ENCODE results near the gene SRCAP.
A peak's percentile ranks its signal among the peaks of the same experiment; 100 is the strongest.

The SRCAP gene

DNA sequence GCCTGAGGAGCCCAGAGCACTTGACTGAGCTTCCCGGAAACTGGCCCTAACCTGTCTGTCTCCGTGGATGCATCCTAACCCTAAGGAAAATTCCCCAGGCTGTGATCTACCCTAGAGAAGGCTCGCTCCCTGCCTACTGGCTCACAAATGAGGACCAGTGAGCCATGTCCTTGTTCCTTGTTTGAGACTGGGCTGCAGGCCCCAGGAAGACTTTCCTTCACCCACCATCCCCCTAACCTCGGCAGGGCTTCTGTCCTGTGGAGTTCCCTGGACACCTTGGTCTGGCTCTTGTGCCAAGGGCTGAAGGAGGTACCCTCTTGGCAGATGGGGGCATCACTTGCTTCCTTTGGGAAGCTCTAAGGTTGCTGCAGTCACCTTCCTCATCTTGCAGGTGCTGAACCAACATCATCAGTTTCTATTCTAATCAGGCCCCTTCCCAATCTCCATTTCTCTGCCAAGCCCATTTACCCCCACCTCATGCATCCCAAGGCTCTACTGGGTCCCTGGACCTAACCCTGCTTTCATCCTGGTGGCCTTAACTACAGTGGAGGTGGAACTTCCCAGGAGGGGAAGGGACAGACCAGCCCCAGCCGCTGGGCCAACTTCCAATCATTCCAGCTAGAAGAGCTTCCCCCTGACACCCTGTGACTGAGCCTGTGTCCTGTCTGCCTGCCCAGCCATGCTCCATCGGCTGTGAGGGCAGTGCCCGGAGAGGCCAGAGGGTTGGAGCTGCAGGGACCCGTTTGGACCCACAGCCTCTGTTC lies 75.6 kb downstream of the SRCAP start:
- POLR2A ChIA-PET: interaction anchor here (1.0 kb wide), 1 partner anchor 27 kb away, joined by 3 read pairs; the partner anchor contains the start of gene PHKG2

DNA sequence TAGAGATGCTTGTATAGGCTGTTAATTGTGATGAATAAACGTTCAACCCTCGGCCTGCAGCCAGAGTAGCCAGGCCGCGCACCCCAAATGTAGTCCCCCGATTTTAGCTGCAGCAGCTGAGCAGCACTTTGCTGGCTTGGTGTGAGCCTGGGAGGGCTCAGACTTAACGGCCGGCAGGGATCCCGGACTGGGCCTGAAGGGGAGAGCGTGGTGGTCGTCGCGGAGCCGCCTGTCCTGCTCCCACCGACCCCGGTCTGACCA lies 76.1 kb downstream of the SRCAP start:
- TF ChIP-seq, protein P1, sequence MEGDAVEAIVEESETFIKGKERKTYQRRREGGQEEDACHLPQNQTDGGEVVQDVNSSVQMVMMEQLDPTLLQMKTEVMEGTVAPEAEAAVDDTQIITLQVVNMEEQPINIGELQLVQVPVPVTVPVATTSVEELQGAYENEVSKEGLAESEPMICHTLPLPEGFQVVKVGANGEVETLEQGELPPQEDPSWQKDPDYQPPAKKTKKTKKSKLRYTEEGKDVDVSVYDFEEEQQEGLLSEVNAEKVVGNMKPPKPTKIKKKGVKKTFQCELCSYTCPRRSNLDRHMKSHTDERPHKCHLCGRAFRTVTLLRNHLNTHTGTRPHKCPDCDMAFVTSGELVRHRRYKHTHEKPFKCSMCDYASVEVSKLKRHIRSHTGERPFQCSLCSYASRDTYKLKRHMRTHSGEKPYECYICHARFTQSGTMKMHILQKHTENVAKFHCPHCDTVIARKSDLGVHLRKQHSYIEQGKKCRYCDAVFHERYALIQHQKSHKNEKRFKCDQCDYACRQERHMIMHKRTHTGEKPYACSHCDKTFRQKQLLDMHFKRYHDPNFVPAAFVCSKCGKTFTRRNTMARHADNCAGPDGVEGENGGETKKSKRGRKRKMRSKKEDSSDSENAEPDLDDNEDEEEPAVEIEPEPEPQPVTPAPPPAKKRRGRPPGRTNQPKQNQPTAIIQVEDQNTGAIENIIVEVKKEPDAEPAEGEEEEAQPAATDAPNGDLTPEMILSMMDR (IDR thresholded peaks at IDR 0.05; ENCODE audit: control extremely low read depth, extremely low read depth, low read depth, missing control alignments): no peak
- DNase-seq (ENCODE audit: extremely low spot score): no peak
- ChIA-PET POLR2A (interaction anchor here (1.0 kb wide), 1 partner anchor 27 kb away, joined by 3 read pairs; the partner anchor contains the start of gene PHKG2), CTCF (interaction anchor here (1.6 to 1.7 kb wide), 2 partner anchors 11 to 21 kb away, joined by 5 to 6 read pairs; no protein-coding TSS in a partner anchor)

More for the DNA sequence above, 75.6 kb downstream of the SRCAP start:
- TF ChIP-seq, protein P1 (IDR thresholded peaks at IDR 0.05; ENCODE audit: control extremely low read depth, extremely low read depth, low read depth, missing control alignments): no peak
- CTCF ChIA-PET: interaction anchor here (1.0 to 1.7 kb wide), 4 partner anchors 10 to 143 kb away, joined by 3 to 6 read pairs (median 4); no protein-coding TSS in a partner anchor
- no peak for DNase-seq (ENCODE audit: extremely low spot score)

DNA sequence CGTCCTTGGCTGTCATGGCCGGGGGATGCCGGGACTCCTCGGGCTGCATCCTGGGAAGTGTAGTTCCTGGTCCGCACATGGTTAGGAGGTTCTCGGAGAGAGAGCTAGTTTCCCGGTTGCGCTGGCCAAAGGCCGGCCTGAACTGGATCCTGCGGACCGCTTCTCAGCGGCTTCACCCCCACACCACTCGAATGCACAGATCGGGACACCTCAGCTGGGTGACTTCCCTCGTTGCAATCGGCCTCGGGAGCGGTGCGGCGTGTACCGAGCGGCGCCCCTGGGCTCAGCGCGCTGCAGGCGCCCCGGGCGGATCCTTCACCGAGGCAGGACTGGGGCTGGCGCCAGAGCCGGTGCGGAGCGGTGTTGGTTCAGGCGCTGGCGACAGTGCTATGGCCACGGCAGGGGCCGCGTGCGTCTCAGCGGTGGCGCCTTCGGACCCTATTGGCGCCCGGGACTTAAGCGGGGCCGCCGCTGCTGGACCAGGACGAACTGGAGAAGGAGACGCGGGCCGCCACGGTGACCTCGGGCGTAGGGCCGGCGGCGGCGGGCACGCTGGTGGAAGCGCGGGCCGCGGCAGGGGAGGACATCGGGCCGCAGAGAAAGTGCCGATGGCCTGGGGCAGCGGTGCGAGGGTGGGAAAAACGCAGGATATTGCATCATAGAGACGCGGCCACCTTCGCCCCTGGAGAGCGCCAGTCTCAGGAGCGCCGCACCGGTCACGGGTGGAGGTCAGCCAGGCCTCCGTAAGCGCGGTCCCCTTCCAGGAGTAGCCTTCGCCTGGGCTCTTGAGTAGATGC lies 76.6 kb downstream of the SRCAP start:
- peak; percentile 87 for DNase-seq (ENCODE audit: extremely low spot score)
- CTCF ChIA-PET: interaction anchor here (1.6 to 1.7 kb wide), 2 partner anchors 11 to 21 kb away, joined by 5 to 6 read pairs; no protein-coding TSS in a partner anchor
- TF ChIP-seq, protein P1 (IDR thresholded peaks at IDR 0.05; ENCODE audit: control extremely low read depth, extremely low read depth, low read depth, missing control alignments): no peak
- POLR2A ChIA-PET: interaction anchor here (1.0 kb wide), 1 partner anchor 28 kb away, joined by 3 read pairs; the partner anchor contains the start of gene PHKG2

DNA sequence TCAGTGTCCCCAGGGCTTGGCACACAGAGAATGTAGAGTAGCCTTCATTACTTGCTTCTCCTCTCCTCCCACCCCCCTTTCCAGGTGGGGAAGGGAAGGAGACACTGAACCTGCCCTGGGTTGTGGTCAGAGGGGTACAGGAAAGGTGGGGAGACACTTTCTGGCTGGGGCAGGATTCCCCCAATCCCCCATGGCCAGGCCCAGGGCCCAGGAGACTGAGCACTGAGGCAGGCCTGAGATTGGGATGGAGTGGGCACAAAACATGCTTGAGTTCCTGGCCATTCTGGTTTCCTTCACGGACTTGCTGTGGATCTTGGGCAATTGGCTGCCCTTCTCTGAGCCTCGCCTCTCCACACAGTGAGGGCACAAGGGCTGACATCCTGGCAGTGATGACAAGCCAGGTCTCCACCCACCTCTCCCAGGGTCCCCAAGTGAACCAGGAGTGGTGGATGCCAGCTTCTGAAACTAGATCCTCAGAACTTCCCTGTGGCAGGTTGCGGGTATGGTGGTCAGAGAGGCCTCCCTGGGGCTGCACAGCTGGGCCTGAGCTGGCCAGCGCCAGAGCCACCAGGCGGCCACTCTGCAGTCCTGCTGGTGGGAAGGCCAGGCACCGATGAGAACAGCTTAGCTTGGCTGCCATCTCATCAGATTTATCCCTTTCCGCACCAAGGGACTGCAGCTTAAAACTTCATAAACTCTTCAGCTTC lies 78.8 kb downstream of the SRCAP start:
- POLR2A ChIA-PET: no interaction called here

DNA sequence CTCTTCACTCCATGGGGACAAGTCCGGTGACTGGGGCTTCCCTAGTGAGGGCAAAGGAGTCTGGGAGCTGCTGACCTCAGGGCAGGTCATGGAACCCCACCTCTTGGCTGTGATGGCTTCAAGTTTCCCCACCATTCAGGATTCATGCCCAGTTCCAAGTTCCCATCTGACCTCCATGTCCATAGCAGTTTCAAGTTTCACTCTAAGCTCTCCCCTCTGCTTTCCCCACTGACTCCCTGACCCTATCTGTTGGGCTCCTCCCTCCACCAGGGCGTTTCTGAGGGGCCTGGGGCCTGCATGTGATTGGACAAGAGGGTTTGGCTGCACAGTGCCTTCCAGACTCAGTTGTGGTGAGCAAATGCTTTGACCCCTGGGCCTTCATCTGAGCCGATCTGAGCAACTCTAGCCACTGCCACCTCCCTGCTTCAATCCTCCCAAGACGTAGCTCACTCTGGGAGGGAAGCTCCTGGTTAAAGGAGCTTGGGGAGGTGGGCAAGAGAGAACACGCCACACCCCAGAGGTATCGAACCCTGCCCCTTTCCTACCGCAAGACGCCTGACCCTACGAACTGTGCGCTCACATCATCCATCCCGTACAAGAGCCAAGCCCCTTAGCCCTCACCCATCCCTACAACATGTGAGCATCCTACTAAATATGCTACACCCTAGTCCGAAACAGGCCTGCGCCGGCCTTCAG lies 79.7 kb downstream of the SRCAP start:
- TF ChIP-seq, protein P1 (IDR thresholded peaks at IDR 0.05; ENCODE audit: control extremely low read depth, extremely low read depth, low read depth, missing control alignments): no peak
- no peak for DNase-seq (ENCODE audit: extremely low spot score)
- ChIA-PET POLR2A (no interaction called here), CTCF (interaction anchor here (1.2 to 3.0 kb wide), 5 partner anchors 27 to 118 kb away, joined by 3 to 13 read pairs (median 3); partner anchors contain the start of gene CTF1)

More for the DNA sequence above, 78.8 kb downstream of the SRCAP start:
- DNase-seq (ENCODE audit: extremely low spot score): no peak
- TF ChIP-seq, protein P1 (IDR thresholded peaks at IDR 0.05; ENCODE audit: control extremely low read depth, extremely low read depth, low read depth, missing control alignments): no peak
- CTCF ChIA-PET: interaction anchor here (1.2 to 3.0 kb wide), 4 partner anchors 30 to 119 kb away, joined by 3 to 13 read pairs (median 6); partner anchors contain the start of gene CTF1

Data from GM10248 (cell line).